ENCODE data around the gene CCDC102B. TPM values are rescaled to one million over a fixed set of nuclear protein-coding genes. Genes with fewer than 3 reads are reported as not detected.
"Not testable (repeated sequence)": the region's sequence is repeated elsewhere in the genome, so short reads cannot be mapped to it uniquely, and the experiment has no call there.

Gene CCDC102B
- 10.7 TPM for total RNA-seq
- long read RNA-seq, partial matches to known transcripts: 1 of 11 reads
- long read RNA-seq, other reads (novel, unspliced or antisense): 7 of 11 reads

- no peak for DNase-seq (ENCODE audit: low spot score)
Observed at GRCh38 chr18:68797871-68798270, at the start of gene CCDC102B. TSS of gene CCDC102B (plus strand) at chr18:68798080. CDS start at chr18:68836764, 38,684 bp downstream.

DNA sequence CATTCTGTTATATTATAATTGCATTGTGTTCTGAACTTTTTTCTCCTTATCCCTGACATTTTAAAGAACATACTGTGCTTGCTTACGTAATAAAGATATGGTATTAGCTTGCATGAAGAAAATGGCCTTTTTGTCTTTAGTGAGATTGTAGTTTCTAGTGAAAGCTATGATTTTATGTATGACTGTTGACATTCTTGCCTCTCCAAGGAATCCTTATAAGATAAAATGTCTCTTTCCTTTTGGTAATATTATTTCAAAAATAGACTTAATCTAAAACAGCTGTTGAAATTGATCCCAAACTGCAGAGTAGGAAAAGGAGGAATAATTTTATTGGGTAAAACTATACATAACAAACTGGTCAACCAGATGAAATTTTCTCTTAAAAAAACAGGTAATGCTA is 40.8 kb upstream of the CCDC102B start:
- DNase-seq (ENCODE audit: low spot score): no peak

DNA sequence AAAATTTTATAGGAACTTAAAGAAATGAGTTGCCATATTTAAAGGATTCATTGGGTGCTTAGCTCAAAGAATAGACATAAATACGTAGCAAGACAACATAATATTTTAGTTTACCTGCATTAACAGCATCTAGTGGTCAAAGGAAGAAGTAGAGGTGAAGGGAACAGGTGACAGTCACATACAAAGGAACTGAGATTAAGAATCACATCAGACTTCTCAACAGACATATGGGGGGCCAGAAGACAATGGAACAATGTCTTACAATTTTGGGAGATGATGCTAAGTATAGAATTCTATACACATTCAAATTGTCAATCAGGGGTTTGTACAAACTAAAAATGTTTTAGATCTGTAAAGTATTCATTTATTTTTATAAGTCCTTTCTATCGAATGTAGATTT is 38.6 kb upstream of the CCDC102B start:
- no peak for DNase-seq (ENCODE audit: low spot score)

DNA sequence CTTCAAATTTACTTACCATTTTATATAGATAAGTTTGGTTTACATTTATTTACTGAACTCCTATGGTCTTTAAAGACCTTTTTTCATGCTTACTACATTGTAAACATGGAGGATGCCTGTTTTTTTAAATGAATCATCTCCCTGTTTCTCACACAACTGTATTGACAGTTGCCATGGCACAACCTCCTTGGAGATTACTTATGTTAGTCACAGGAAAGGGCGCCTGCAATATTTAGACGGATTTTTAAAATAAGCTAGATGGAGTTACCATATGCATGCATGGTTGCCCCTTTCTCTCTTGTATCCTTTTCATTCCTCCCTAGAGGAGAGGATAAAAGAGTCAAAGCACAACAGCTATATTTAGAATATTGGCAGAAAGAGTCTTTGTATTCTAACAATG is 34.8 kb upstream of the CCDC102B start:
- no peak for DNase-seq (ENCODE audit: low spot score)

- DNase-seq (ENCODE audit: low spot score): no peak
Observed at GRCh38 chr18:68764016-68764415, 33.9 kb upstream of the CCDC102B start.

DNA sequence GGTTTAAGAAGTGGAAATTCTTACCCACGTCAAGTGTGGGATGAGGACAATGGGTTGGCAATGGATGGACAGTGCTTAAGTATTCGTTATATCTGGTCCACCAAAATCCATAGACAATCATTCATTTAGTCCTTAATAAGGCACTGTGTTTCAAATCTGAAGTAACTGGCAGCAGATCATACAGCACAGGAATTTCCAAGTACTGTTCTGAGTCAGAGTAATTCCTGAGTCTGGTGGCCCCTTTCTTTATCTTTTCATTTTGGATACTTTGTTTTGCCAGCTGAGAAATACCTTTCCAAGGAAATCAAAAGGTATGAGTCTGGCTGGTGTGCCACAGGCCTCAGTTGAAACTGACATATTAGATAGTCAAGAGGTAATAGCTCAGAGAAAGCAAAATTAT is 31.4 kb upstream of the CCDC102B start:
- DNase-seq (ENCODE audit: low spot score): no peak

DNA sequence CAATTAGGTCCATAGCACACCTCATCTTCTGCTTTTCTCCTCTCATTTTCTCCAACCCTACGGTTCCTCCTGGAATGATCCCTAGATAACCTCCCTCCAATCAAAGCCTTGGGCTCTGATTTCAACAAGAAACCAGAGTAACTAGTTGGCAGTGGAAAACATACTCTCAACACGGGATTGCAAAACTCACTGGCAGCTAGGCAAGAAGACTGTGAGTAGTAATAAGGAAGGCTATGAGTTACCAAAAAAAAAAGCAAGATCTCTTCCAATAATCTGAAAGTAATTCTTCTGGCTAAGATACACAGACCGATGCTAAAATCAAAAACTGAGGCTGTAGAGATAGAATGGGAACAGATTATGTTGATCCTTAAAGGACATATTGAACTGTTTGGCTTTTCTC is 28.4 kb upstream of the CCDC102B start:
- no peak for DNase-seq (ENCODE audit: low spot score)

DNA sequence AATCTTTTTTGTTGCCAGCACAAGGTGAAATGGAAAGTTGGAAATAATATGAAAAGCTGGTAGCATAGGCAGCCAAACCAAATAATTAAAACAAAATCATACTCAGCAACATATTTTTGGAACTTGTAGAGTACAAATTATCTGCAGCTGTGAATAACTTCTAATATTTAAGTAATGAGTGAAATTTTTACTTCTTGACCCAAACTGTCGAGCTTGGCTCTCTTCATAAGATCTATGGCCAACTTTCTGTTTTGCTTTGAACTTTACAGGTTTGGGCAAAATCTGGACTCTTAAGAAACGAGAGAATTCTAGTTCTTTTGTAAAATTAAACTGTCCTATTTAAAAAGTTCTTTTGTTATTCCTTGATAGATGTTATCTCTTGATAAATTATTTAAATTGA is 25.6 kb upstream of the CCDC102B start:
- no peak for DNase-seq (ENCODE audit: low spot score)

DNA sequence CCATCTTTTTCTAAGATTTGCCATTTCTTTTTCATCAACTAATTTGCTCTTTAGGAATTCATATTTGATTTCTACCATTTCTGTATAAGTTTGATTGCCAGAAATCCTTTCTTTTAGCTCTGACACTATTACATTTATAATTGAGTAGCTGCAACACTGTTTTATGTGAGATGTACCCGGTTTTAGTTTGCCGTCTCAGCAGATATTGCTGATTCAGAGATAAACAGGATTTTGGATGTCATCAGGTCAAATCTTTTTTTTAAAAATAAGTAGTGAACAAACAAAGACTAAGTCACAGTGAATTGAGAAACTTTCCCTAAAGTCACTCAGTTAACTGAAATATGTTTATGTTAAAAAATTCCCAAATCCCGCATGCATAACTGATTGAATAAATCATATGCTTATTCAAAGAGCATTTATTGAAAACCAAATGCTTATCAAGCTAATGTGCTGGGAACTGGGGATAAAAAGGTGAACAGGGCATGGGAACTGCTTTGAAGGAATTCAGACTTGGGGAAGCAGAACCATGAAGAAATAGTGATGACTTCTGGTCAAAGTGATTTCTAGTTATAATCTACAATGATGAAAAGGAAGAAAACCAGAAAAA is 19.5 kb upstream of the CCDC102B start:
- no peak for DNase-seq (ENCODE audit: low spot score)

DNA sequence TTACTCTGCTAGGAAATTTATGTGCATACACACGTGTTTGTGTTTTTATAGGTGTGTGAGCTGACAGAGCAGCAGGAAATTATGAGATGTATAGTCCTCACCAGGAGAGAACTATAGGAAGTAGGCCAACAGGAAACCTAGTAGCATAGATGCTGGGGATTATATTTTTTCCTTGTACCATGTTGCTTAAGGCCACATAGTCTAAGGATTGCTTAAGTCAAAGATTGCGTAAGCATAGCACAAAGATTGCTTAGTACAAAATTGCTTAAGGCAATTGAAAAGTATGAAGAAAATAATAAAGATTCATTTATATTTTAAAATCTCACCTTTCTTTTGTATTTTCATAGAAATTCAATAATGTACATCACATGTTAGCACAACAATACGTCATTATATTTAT is 18.7 kb upstream of the CCDC102B start:
- DNase-seq (ENCODE audit: low spot score): no peak

DNA sequence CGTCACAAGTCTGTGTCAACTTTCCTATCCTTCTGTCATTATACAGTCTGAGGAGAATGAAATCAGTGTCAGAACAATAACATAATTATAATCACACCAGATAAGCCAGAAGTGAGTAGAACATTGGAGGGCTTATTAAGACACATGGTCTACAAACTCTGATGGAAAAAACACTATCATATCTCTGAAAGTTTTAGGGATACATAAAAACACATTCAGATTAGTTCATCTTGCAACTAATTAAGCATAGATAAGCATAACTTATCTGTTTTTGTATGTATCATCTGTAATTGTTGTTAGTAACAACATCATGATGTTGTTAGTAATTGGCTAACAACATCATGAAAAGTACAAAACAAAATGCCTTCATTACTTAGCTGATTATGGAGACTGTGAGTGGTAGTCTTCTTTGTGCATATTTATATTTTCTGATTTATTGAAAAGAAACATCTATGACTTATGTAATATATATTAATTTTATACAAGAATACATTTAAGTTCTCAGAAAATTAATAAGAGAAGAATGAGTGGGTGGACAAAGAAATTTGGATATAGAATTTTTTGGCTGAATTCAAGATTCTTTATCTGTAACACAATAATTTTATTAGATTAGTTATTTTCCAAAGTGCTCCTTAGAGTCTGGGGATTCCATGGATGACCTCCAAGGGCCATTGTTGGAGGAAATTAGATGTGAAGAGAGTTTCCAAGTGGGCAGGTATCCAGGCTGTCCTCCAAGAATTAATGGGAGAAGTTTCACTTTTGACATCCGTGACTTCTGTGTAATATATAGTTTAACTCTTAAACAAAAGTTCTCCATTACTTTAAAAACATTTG is 16.9 kb upstream of the CCDC102B start:
- no peak for DNase-seq (ENCODE audit: low spot score)

- no peak for DNase-seq (ENCODE audit: low spot score)
Observed at GRCh38 chr18:68783506-68783905, 14.4 kb upstream of the CCDC102B start.

GRCh38 chr18:68784071-68784470 is 13.8 kb upstream of the CCDC102B start:
- DNase-seq (ENCODE audit: low spot score): no peak

DNA sequence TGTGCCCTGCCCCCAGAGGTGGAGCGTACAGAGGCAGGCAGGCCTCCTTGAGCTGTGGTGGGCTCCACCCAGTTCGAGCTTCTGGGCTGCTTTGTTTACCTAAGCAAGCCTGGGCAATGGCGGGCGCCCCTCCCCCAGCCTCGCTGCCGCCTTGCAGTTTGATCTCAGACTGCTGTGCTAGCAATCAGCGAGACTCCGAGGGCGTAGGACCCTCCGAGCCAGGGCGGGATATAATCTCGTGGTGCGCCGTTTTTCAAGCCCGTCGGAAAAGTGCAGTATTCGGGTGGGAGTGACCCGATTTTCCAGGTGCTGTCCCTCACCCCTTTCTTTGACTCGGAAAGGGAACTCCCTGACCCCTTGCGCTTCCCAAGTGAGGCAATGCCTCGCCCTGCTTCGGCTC is 7.6 kb upstream of the CCDC102B start:
- DNase-seq (ENCODE audit: low spot score): not testable (repeated sequence)

DNA sequence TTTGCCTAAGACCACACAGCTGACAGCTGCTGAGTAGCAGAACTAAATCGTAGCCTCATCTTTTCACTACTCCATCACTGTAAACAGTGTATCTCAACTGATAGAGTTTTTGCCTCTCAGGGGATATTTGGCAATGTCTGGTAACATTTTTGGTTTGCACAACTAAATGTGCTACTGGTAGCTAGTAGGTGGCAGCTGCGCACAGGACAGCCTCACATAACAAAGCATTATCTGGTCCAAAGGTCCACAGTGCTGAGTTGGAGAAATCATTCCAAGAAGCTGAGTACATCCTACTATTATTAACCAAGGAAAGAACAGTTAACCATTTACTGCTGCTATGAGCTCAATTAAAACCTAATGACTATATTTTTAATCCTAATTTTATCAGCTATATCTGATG is 6.1 kb upstream of the CCDC102B start:
- DNase-seq (ENCODE audit: low spot score): no peak

- no peak for DNase-seq (ENCODE audit: low spot score)
Observed at GRCh38 chr18:68793951-68794350, 3.9 kb upstream of the CCDC102B start.

DNA sequence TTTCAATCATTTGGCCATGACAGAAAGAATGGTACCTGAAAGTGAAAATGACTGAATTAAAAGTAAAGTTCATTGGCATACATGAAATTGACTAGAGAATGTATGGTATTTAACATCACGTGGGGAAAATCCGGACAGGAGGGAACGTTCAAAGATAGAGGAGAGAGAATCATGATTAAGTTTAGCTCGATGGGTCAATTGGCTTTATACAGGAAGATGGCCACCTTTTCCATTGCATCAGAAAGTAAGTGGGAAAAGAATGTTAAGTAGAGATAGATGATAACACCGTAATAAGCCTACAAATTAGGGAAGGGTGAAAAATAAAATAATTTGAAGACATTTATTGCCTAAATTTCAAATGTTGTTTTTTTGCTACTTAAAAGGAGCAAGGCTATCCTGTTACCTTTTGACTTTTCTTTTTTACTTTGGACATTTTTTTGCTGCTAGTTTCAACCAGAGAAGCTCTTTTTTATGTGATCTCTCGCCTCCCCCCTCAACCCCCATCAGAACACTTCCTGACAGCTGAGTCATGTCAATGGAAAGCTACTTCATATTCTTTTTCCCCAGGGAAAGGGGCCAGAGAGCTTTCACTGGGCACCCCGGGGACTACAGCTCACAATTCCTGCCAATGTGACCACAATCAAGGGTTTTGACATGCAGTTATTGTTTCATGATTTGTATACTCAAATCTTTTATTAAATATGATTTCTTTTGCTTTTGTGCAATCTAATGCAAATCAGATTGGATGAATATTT is 767 bp upstream of the CCDC102B start:
- DNase-seq (ENCODE audit: low spot score): no peak

GRCh38 chr18:68800075-68800474 is 2.2 kb downstream of the CCDC102B start:
- DNase-seq (ENCODE audit: low spot score): no peak

GRCh38 chr18:68803356-68803755 is 5.5 kb downstream of the CCDC102B start:
- DNase-seq (ENCODE audit: low spot score): no peak

GRCh38 chr18:68817584-68817983 is 19.7 kb downstream of the CCDC102B start:
- no peak for DNase-seq (ENCODE audit: low spot score)

GRCh38 chr18:68818584-68818983 is 20.7 kb downstream of the CCDC102B start:
- DNase-seq (ENCODE audit: low spot score): no peak

- DNase-seq (ENCODE audit: low spot score): no peak
Observed at GRCh38 chr18:68822926-68823325, 25.0 kb downstream of the CCDC102B start.

All from mesenteric fat pad (tissue), 1 donor.